NCI-H226 (cell line): ENCODE data around the gene CDH22.

Experiments used
- DNase-seq: peaks from one replicate; pipeline ENCODE4 v3.0.0-alpha.2; 2015

The CDH22 gene

GRCh38 chr20:46265539-46265938, 42.8 kb downstream of the CDH22 start:
- DNase-seq: no peak

DNA sequence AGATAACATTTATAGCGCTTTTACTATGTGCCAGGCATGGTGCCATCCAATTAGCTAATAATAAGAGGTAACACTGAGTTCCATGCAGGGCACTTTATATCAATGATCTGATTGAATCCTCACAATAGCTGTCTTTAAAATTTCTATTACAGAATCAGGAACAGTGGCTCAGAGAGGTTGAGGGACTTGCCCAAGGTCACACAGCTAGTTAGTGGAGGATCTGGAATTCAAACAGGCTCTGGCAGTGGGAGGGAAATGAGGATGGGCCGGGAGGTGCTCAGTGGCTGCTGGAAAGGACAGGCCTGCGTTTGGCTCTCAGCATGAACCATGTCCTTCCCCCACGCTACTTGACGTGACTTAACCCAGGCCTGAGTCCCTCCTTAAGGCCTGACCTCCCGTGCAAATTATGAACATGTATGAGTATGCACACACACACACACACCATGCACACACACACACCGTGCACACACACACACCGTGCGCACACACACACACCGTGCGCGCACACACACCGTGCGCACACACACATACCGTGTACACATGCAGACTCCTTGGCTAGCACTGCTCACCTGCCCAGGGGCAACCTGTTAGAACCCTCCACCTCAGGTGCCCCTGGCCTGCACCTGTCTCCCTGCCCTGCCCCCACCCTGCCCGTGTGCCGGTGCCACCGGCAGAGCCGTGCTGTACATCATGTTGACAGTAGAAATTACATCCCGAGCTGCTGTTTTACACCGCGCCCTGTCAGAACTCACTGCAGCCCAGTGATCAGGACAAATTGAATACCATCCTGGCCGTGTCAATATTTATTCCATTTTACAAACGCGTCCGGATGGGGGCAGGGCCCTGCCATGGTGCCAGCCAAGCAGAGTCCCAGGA, 43.7 kb downstream of the CDH22 start:
- DNase-seq: no peak

DNA sequence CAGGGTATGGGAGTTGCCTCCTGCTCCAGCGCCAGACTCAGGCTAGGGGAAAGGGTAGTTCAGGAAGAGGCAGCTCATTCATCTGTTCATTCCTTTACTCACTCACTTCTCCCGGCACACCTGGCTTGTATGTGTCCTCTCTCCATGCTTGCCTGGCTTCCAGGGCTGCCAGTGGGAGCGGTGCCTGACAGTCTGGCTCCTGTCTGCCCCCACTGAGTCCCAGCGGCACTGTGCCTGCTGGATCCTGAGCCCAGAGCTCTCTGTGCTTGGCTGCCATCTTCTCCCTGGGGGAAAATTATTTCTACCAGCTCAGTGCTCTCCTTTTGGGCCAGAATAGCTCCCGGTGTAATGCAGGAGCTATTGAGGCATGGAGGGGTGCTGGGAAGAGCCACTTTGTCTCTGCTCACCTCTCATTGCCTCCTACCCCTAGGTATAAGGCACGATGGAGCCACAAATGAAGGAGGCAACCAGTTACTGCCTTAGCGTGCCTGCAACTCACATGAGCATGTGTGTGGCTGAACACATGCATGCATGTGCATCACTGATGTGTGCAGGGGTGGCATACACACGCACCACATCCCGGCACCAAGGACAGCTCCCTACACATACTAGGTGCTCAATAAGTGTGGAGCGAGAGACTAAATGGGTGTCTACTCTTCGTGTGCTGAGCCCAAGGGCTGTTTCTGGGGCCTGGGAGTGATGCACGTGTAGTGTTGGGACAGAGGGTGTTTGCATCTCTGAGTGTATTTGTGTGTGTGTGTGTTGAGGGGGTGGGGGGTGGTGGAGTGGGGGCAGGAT, 46.6 kb downstream of the CDH22 start:
- DNase-seq: no peak

- no peak for DNase-seq
These were observed 47.3 kb downstream of the CDH22 start for GRCh38 chr20:46260936-46261454.

DNA sequence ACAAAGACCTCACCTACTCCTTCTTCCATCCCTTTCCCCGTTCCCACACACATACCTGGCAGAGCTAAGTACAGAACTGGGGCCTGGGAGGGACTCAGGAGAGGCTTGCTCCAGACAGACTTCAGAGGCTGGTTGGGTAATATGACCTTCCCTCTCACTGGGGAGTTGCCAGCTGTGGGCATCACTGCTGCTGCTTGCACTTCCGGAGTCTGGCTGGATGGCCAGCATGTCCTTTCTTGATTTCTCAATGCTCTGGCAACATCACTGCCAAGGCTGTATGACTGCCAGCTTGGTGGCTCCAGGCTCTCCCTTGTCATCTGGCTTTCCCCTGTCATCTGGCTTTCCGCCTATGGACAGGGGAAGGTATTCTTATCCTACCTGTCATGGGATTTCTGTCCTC, 47.8 kb downstream of the CDH22 start:
- no peak for DNase-seq

- DNase-seq: no peak
These were observed 48.9 kb downstream of the CDH22 start for GRCh38 chr20:46259260-46259859.

DNA sequence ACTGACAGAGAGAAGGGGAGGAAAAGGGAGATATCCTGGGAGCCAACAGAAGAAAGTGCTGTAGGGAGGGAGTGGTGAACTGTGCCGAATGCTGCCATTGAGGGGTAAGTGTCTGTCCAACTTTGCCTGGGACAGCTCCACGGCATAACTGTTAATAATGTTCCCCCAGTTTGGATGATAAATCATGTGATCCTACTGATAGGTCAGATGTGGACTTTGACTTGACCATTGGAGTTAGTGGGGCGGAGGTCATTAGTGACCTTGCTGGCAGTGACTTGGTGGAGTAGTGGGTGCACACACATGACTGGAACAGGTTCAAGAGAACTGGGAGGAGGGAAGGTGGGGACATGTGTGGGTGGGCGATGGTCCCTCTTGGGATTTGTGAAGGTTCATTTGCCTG, 50.4 kb downstream of the CDH22 start:
- no peak for DNase-seq

- no peak for DNase-seq
These were observed 52.0 kb downstream of the CDH22 start for GRCh38 chr20:46256293-46256692.

GRCh38 chr20:46255440-46256104, 52.7 kb downstream of the CDH22 start:
- peak; percentile 87 for DNase-seq

- no peak for DNase-seq
These were observed 54.9 kb downstream of the CDH22 start for GRCh38 chr20:46253391-46253790.

DNA sequence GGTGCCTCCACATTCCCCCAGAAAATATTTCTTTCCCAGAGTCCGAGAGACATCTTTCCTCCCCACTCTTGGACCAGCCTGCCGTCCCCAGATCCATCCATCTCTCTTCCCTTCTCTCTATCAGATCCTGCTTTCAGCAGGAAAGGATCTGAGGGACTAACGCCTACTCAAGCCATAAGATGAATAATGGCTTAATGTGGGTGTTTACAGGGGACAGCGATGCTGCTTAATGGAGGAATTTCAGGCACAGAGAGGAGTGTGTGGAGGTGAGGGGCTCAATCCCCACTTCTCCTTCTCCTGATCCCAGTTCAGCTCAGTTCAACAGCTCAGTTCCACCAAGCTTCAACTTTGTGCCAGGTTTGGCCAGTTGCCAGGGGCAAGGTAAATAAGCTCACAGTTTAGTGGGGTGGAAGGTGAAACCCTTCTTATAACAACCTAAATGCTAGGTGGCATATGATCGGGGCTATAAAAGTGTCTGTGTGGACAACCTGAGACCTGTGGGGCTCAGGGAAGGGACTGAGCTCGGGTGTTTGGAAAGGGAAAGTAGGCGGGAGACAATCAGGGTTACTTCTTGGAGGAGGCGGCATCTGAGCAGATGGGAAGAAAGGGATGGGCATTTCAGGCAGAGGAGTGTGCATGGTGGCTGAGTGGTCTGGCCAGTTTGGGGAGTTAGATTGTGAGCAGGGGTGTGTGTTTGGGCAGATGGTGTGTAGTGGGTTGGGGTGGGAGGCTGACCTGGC, 55.8 kb downstream of the CDH22 start:
- no peak for DNase-seq

DNA sequence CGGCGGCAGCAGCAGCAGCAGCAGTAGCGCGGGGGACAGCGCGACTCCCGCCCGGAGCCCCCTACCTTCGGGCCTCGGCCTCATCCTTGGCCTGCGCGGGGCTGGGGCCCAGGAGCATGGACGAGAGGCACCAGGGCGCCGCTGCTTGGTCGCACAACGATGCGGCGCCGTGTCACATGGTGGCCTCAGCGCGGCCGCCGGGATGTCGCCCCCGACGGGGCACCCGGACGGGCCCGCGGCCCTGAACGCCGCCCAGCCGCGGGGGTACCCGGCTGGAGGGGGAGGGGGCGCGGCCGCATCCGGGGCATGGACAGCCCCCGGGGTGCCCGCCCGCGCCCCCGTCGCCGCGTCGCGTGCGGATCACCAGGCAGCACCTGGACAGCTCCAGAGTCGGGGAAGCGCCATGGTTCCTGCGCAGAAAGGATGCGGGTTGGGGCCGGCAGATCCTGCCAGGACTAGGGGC, 57.1 kb downstream of the CDH22 start:
- no peak for DNase-seq

DNA sequence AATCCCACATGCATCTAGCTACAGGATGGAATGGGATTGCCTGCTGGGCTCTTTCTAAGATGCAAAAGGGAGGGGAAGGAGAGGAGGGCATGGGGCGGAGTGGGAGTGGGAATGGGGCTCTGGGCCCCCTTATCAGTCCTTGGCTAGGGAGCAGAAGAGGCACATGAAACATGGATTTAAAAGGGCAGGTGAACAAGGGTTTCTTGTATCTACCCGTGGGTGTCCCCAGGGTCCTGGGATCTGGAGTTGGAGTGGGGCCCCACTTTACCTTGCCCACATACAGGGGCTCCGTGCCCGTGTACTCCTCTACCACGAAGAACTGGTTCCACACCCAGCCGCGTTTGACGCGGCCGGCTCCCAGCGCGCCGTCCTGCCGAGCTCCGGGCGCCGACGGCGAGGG, 57.5 kb downstream of the CDH22 start:
- DNase-seq: no peak

- no peak for DNase-seq
These were observed 58.6 kb downstream of the CDH22 start for GRCh38 chr20:46249671-46250070.

- DNase-seq: no peak
These were observed 61.7 kb downstream of the CDH22 start for GRCh38 chr20:46246559-46246958.

DNA sequence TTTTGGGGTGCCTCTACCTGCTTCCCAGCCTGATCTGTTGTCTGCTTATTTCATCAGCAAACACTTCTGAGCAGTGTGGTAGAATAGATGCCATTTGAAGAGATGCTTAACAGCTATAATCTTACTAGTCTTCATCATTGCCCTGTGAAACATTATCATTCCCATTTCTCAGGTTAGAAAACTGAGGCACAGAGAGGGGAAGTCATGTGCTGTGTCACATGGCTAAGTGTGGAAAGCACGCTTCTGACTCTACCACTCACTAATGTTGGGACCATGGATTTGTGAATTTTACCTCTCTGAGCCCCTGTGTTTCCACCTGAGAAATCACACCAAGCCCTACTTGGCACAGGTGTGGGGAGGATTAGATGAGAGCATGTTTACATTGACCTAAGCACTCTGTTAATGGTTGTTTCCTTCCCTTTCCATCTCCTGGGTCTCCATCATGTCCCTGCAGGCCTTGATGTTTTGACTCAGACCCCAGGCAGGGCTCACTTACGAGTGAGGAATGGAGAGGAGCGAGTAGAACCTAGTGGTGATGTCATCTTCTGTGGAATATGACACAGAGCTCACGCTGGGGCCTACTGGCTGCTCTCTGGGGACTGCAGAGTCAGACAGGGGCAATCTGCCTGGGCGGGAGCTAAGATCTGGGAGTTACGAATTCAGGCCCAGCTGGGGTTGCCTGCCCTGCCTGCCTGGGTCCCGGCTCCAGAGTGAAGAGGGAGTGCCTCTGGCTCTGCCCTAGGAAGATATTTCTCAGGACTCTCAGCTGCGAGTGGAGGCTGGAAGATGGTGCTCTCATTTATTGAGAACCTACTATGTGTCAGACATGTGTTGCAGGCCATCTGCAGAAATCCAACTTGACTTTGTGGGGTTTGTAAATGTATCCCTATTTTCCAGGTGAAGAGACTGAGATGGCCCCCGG, 64.3 kb downstream of the CDH22 start:
- no peak for DNase-seq

- DNase-seq: no peak
These were observed 65.9 kb downstream of the CDH22 start for GRCh38 chr20:46242390-46242789.

- DNase-seq: no peak
These were observed 67.4 kb downstream of the CDH22 start for GRCh38 chr20:46240881-46241280.

DNA sequence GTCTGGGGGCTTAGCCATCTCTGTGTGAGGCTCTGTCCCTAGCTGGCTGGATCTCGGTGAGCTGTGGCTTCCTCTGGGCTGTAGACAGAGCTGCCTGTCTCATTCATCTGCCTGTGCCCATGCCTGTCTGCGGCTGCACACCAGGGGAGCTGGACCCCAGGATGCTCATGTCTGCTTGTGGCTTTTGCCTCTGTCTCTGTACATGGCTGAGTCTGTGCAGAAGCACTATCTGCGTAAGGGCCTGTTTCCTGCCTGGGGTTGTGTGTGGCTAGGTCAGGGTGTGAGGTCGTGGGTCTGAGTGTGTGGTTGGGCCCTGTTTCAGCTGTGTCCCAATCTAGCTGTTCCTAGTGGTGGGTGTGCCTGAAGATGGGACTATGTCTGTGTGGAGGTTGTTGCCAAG, 68.2 kb downstream of the CDH22 start:
- no peak for DNase-seq

DNA sequence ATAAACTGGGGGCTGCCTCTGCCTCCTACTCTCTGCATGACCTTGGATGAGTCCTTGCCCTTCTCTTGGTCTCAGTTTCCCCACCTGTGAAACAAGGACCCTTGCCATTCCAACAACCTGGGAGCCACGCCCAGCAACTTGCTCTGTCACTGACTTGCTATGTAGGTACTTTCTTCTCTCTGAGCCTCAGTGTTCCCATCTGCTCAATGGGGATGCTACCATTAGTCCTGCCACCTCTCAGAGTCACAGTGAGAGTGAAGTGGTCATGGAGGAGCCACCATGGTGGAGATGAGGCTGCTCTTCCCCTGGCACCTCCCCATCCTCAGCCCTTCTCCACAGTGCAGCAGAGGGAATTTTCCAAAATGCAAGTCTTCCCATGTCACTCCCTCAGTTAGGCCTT, 70.6 kb downstream of the CDH22 start:
- DNase-seq: no peak

GRCh38 chr20:46237227-46237626, 71.1 kb downstream of the CDH22 start:
- DNase-seq: no peak
